Right ventricle myocardium superior (tissue), 1 donor: Measurements from ENCODE around the gene ANAPC16. TPM values are rescaled to one million over a fixed set of nuclear protein-coding genes. Genes with fewer than 3 reads are reported as not detected.
A peak's percentile ranks its signal among the peaks of the same experiment; 100 is the strongest.
"Not testable (repeated sequence)": the region's sequence is repeated elsewhere in the genome, so short reads cannot be mapped to it uniquely, and the experiment has no call there.

Experiments used
- ATAC-seq: fragments of 200-7000 bp; cut with Tn5 transposase; one replicate; pipeline ENCODE4 v1.9.1; 2020; ENCODE audit warnings: mild to moderate bottlenecking; ENCODE audit not compliant: poor library complexity
- DNase-seq: peaks from one replicate; pipeline ENCODE4 v3.0.0-alpha.2; 2020
- intact Hi-C: fragments of 100-400 bp; cut with DNase I; formaldehyde crosslinking; loops from one replicate; pipeline ENCODE4 v1.11.2; 2022
- total RNA-seq: library from RNA; stranded (reverse); fragmentation: NEBNext Ultra II Directional; extraction: Animal tissue kit (Norgen Biotek cat#: 25700); gene quantifications from one replicate; pipeline ENCODE4 v1.2.1, GENCODE V29; 2021
- donor health status: DM: no; HTN: yes; CAD: no; lungs with severe emphysema.

ANAPC16 gene
- total RNA-seq, 1 donor from 2014 or later, result 242 TPM

- intact Hi-C loops, result no loop called here
- DNase-seq (no peak), ATAC-seq (peak; percentile 41)
These were observed 19.9 kb downstream of the ANAPC16 start for GRCh38 chr10:72235544-72236279.

GRCh38 chr10:72238392-72239175, 22.8 kb downstream of the ANAPC16 start:
- ATAC-seq (no peak), DNase-seq (no peak)
- intact Hi-C loops, result no loop called here

DNA sequence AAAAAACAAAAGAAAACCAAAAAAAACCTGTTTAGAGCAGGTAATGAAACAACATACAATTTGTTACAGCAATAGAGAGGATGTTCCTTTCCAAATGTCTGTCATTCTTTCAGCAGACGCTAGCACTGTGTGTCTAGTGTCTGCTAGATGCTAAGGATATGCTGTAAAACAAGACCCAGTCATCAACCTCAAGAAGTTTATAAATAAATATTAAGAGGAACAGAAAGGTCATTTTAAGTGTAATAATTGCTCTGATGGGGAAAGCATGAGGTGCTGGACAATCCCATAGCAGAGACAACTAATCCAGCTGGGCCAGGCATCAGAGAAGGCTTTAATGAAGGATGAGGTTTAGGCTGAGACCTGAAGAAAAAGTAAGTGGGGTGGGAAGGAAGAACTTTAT, 23.6 kb downstream of the ANAPC16 start:
- DNase-seq (no peak), ATAC-seq (no peak)
- intact Hi-C loops, result no loop called here

GRCh38 chr10:72240371-72240770, 24.6 kb downstream of the ANAPC16 start:
- intact Hi-C loops, result loop anchor here (10.0 kb wide), 1 partner anchor 94 kb away; no protein-coding TSS in a partner anchor
- no peak for DNase-seq
- no peak for ATAC-seq

DNA sequence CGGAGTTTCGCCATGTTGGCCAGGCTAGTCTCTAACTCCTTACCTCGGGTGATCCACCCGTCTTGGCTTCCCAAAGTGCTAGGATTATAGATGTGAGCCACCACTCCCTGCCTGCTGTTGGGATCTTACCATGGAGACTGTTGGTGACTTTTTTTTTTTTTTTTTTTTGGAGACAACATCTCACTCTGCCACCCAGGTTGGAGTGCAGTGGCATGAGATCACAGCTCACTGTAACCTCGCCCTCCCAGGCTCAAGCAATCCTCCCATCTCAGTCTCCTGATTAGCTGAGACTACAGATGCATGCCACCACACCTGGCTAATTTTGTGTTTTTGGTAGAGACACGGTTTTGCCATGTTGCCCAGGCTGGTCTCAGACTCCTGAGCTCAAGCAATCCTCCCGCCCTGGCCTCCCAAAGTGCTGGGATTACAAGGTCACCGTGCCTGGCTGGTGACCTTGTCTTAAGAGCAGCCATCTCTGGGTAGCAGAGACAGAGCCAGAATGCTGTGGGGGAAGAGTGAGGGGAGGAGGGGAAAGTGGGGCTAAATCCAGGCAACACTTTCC, 26.0 kb downstream of the ANAPC16 start:
- intact Hi-C loops, result loop anchor here (10.0 kb wide), 1 partner anchor 93 kb away; no protein-coding TSS in a partner anchor
- ATAC-seq (no peak), DNase-seq (no peak)

DNA sequence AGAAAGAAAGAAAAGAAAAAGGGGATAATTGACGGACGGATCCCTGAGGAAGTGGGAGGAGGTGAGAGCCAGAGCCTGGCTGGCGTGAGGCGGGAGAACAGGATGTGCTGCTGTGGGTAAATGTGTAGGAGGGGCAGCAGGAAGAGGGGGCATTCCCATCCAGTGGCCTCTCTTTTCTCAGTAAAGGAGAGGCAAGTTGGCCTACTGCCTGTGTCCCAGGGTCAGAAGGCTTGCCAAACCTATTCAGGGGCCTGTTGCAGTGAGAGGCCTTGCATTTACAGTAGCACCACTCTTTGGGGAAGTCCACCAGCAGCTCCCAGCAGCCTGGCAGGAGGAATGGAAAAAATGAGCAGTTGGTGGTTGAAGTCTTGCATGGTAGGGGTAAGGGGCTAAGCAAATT, 26.9 kb downstream of the ANAPC16 start:
- DNase-seq, result peak; percentile 87
- intact Hi-C loops, result loop anchor here (10.0 kb wide), 1 partner anchor 92 kb away; no protein-coding TSS in a partner anchor
- ATAC-seq, result peak; percentile 60

- DNase-seq (peak; percentile 74), ATAC-seq (peak; percentile 47)
- intact Hi-C loops, result loop anchor here (10.0 kb wide), 1 partner anchor 91 kb away; no protein-coding TSS in a partner anchor
These were observed 28.1 kb downstream of the ANAPC16 start for GRCh38 chr10:72243822-72244437.

DNA sequence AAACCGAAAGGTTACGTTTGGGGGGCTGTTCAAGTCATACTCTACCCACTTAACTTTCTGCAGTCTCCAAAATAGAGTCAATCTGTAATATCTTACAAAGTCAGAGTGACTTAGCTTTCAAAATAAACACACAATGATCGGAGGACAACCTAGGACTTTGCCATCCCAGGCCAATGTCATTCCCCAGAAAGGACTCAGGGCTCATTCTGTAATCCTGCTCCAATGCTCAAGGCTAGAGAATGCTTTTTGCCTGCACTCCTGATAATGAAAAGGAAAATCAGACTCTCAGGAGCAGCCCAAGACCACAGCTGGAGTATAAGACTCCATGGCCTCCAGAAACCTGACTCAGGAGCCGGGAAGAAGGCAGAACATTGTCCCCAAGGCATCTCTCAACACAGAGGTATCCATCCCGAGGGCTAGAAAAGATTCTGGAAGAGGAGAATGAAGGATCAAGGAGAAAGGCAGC, 28.8 kb downstream of the ANAPC16 start:
- ATAC-seq (no peak), DNase-seq (no peak)
- intact Hi-C loops, result loop anchor here (10.0 kb wide), 1 partner anchor 90 kb away; no protein-coding TSS in a partner anchor

GRCh38 chr10:72245949-72246525, 30.2 kb downstream of the ANAPC16 start:
- intact Hi-C loops, result loop anchor here (10.0 kb wide), 1 partner anchor 89 kb away; no protein-coding TSS in a partner anchor
- DNase-seq (peak; percentile 42), ATAC-seq (no peak)

GRCh38 chr10:72248468-72249151, 32.8 kb downstream of the ANAPC16 start:
- intact Hi-C loops, result loop anchor here (10.0 kb wide), 1 partner anchor 86 kb away; no protein-coding TSS in a partner anchor
- DNase-seq (peak; percentile 89), ATAC-seq (peak; percentile 89)

DNA sequence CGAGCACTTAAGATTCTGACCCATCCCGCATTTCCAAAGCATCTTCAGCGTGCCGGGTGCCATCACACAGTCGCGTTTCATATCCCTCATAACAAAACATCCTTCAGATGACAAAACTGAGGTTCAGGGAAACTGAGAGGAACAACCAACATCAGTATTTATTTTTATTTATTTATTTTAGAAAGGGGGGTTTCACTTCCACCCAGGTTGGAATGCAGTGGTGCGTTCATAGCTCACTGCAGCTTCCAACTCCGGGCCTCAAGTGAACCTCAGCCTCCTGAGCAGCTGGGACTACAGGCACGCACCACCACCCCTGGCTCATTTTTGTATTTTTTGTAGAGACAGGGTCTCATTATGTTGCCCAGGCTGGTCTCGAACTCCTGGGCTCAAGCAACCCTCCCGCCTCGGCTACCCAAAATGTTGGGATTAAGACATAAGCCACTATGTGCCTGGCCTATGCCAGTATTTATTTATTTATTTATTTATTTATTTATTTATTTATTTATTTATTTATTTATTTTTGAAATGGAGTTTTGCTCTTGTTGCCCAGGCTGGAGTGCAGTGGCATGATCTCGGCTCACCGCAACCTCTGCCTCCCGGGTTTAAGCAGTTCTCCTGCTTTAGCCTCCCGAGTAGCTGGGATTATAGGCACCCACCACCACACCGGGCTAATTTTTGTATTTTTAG, 33.5 kb downstream of the ANAPC16 start:
- DNase-seq, result peak; percentile 40
- intact Hi-C loops, result loop anchor here (10.0 kb wide), 1 partner anchor 85 kb away; no protein-coding TSS in a partner anchor
- ATAC-seq, result not testable (repeated sequence)

GRCh38 chr10:72250666-72251065, 34.9 kb downstream of the ANAPC16 start:
- DNase-seq (peak; percentile 76), ATAC-seq (peak; percentile 40)
- intact Hi-C loops, result no loop called here

- peak; percentile 13 for DNase-seq
- intact Hi-C loops, result no loop called here
- ATAC-seq, result no peak
These were observed 35.8 kb downstream of the ANAPC16 start for GRCh38 chr10:72251635-72252034.

DNA sequence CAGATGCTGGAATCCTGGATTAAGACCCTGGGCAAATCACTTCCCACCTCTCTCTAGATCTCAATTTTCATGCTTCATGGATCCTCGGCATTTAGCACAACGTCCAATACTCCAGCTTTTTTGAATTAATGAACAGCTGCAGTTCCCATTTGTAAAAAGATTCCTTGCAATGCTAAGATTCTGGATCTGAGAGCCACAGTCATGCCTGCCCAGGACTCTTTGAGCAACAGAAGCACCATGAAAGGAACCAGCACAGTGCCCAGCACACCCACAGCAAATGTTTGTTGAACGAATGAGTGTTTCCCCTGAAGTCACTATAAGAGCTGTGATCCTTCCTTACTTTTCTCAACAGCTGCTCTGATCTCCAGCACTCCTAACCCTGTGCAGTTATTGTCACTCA, 37.2 kb downstream of the ANAPC16 start:
- ATAC-seq (no peak), DNase-seq (peak; percentile 6)
- intact Hi-C loops, result no loop called here

DNA sequence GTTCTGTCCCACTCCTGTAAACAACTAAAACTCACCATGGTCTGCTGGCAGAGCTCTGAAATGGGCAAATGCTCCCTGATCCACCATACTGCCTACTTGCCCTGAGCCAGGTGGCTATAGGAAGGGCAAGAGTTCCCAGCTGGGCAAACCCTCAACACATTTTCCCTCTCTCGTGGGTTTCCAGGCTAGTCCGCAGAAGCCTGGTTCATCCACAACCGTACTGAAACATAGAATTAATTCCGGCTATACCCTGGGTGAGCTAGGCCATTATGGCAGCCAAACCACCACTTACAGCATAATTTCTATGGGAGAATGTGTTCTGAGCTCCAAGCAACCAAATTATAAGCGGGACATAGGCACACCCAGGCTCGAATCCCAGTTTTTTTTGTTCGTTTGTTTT, 37.8 kb downstream of the ANAPC16 start:
- ATAC-seq (no peak), DNase-seq (peak; percentile 6)
- intact Hi-C loops, result no loop called here

DNA sequence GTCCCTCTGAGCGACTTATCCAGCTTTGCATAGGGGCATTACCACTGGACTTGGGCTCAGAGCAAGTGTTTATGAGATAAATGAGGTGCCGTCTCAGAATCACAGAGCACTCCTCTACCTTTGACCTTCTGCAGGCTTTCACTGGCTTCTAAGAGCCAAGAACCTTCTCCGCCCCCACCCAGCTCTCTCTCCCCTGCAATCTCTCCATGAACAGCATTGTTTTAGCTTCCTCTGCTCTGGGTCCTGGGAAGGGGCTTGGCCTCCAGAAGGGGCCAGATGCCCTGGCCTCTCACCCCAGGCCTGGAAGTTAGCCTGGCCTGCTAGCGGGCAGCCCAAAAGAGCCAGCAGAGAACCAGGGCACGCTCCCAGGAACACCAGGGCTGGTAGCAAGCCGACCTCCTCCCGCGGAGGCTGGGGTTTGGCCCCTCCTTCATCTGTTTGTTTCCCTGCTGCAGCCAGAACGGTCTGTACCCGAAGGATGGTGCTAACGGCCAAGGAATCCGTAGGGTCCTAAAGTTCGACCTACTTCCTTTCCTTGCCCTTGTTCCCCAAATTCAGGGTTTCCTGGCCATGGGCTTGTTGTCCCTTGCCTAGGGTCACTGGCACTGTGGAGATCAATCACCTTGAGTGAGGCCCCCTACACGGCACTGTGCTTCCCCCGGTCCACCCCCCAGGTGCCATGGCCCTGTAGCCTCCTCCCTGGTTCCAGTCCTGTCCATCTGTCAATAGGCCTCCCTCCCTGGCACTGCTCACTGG, 39.2 kb downstream of the ANAPC16 start:
- DNase-seq (peak; percentile 96), ATAC-seq (peak; percentile 91)
- intact Hi-C loops, result no loop called here
